Panc1 (cell line): Measurements from ENCODE around the gene CD72. TPM values are rescaled to one million over a fixed set of nuclear protein-coding genes. Genes with fewer than 3 reads are reported as not detected.

Source experiments
- ATAC-seq: fragments of 200-7000 bp; cut with Tn5 transposase; 2 replicates; pipeline ENCODE4 v1.9.1; 2020; ENCODE audit warnings: mild to moderate bottlenecking, moderate library complexity
- BruUV-seq: library from RNA; stranded (reverse); fragments of 400-500 nt; replicated peaks from 2 replicates; lab custom pipeline; 2021; lab: Mats Ljungman, UMichigan
- CTCF ChIA-PET: fragments of 300-600 bp; sonication (Branson Sonifier 250); formaldehyde crosslinking; loops from one replicate; lab custom pipeline; 2022; ENCODE audit warnings: antibody characterized with exemption; lab: Charles Lee
- POLR2A ChIA-PET: fragments of 300-600 bp; sonication (Branson Sonifier 250); formaldehyde crosslinking; loops from one replicate; lab custom pipeline; 2022; ENCODE audit warnings: antibody characterized with exemption; lab: Charles Lee
- DNase-seq: peaks from one replicate; pipeline ENCODE4 v3.0.0-alpha.2; 2010; ENCODE audit warnings: low read depth, low spot score
- H3K27ac ChIP-seq: 2 replicates; pipeline ENCODE4 v1.5.1; 2011; ENCODE audit warnings: mild to moderate bottlenecking, low read length, inconsistent platforms
- H3K27me3 ChIP-seq: fragments of 200-500 bp; sonication (Bioruptor generic); 2 replicates; pipeline ENCODE4 v1.6.0; 2014; ENCODE audit warnings: low read length, inconsistent platforms; ENCODE audit not compliant: control insufficient read depth, insufficient read depth
- H3K36me3 ChIP-seq: fragments of 200-500 bp; sonication (Bioruptor generic); 2 replicates; pipeline ENCODE4 v1.5.1; 2014; ENCODE audit warnings: inconsistent platforms, mild to moderate bottlenecking, low read length, moderate library complexity; ENCODE audit not compliant: control insufficient read depth, insufficient read depth
- H3K4me1 ChIP-seq: 2 replicates; pipeline ENCODE4 v1.5.1; 2011; ENCODE audit warnings: inconsistent platforms, mild to moderate bottlenecking, low read length, moderate library complexity; ENCODE audit not compliant: control insufficient read depth, insufficient read depth
- H3K4me3 ChIP-seq, 2 experiments: 2 replicates each; pipeline ENCODE4 v1.5.1; 2011 to 2012; ENCODE audit warnings: low read depth in 2 of 2, low read length in 2 of 2, mild to moderate bottlenecking in 2 of 2, inconsistent platforms in 1 of 2, moderate library complexity in 1 of 2
- H3K9me3 ChIP-seq: fragments of 200-500 bp; sonication (Bioruptor generic); 2 replicates; pipeline ENCODE4 v1.5.1; 2014; ENCODE audit warnings: low read depth, mild to moderate bottlenecking, inconsistent platforms, low read length, moderate library complexity; ENCODE audit not compliant: control insufficient read depth, insufficient read depth
- POLR2AphosphoS5 ChIP-seq: IDR thresholded peaks from 2 replicates; pipeline ENCODE4 v1.6.1; 2012; ENCODE audit warnings: mild to moderate bottlenecking, low read depth, low read length, moderate library complexity
- SIN3A ChIP-seq: IDR thresholded peaks from 2 replicates; pipeline ENCODE4 v1.6.1; 2012; ENCODE audit warnings: low read depth, mild to moderate bottlenecking, low read length, moderate library complexity, borderline replicate concordance; ENCODE audit not compliant: insufficient read depth
- TCF7L2 ChIP-seq: IDR thresholded peaks from 2 replicates; pipeline ENCODE4 v1.6.1; 2011; ENCODE audit warnings: mild to moderate bottlenecking, low read depth, low read length, inconsistent platforms
- in situ Hi-C: cut with HindIII; loops from 2 replicates; pipeline ENCODE4 v1.10.0; 2016; ENCODE audit warnings: low sequenced_read_pairs, low pct_unique_long_range_greater_than_20kb
- intact Hi-C: fragments of 100-400 bp; cut with micrococcal nuclease; formaldehyde crosslinking; loops from one replicate; pipeline ENCODE4 v1.10.0; 2022; ENCODE audit not compliant: unreplicated experiment
- total RNA-seq: library from RNA; stranded (reverse); gene quantifications from one replicate; pipeline ENCODE4 v1.2.1, GENCODE V29; 2021; ENCODE audit not compliant: unreplicated experiment
- TF ChIP-seq, protein P1 (sequence below): fragments of 450-650 bp; IDR thresholded peaks from 2 replicates; pipeline ENCODE4 v1.5.1; 2017; ENCODE audit warnings: mild to moderate bottlenecking
- TF ChIP-seq, protein P2 (sequence below), 2 experiments: IDR thresholded peaks; 2 replicates each; pipeline ENCODE4 v1.6.1; 2011 to 2012; ENCODE audit warnings: low read depth in 2 of 2, control low read depth in 1 of 2, low read length in 1 of 2, mild to moderate bottlenecking in 1 of 2, moderate library complexity in 1 of 2; ENCODE audit not compliant: insufficient read depth in 1 of 2

The CD72 gene
- total RNA-seq, 1 experiment from 2014 or later, result 0.72 TPM

- peak overlapping the region; percentile 94 for H3K27ac ChIP-seq
- H3K36me3 ChIP-seq, result peaks cover 3% of the 10 kb centered on the region
- H3K9me3 ChIP-seq, result no peaks in the 10 kb centered on the region
- ChIA-PET CTCF (interaction anchor here (0.8 to 1.0 kb wide), 3 partner anchors 9 to 74 kb away, joined by 3 to 4 read pairs (median 4); partner anchors contain the start of genes CREB3 and TLN1), POLR2A (interaction anchor here (0.7 to 1.6 kb wide), 5 partner anchors 21 to 74 kb away, joined by 3 to 4 read pairs (median 3); partner anchors contain the start of genes CREB3 and TLN1)
- in situ Hi-C loops (no loop called here), intact Hi-C loops (loop anchor here (5.0 to 10.0 kb wide), 3 partner anchors 33 to 156 kb away; partner anchors contain the start of genes HINT2 and SPAG8)
- no TSS peak for BruUV-seq
- ATAC-seq (peak; percentile 32), DNase-seq (no peak)
- peak overlapping the region; percentile 64 to 70 for H3K4me3 ChIP-seq
- TF ChIP-seq TCF7L2 (no peak), SIN3A (no peak), POLR2AphosphoS5 (no peak)
- TF ChIP-seq, protein P1, sequence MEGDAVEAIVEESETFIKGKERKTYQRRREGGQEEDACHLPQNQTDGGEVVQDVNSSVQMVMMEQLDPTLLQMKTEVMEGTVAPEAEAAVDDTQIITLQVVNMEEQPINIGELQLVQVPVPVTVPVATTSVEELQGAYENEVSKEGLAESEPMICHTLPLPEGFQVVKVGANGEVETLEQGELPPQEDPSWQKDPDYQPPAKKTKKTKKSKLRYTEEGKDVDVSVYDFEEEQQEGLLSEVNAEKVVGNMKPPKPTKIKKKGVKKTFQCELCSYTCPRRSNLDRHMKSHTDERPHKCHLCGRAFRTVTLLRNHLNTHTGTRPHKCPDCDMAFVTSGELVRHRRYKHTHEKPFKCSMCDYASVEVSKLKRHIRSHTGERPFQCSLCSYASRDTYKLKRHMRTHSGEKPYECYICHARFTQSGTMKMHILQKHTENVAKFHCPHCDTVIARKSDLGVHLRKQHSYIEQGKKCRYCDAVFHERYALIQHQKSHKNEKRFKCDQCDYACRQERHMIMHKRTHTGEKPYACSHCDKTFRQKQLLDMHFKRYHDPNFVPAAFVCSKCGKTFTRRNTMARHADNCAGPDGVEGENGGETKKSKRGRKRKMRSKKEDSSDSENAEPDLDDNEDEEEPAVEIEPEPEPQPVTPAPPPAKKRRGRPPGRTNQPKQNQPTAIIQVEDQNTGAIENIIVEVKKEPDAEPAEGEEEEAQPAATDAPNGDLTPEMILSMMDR, result no peak
- TF ChIP-seq, protein P2, sequence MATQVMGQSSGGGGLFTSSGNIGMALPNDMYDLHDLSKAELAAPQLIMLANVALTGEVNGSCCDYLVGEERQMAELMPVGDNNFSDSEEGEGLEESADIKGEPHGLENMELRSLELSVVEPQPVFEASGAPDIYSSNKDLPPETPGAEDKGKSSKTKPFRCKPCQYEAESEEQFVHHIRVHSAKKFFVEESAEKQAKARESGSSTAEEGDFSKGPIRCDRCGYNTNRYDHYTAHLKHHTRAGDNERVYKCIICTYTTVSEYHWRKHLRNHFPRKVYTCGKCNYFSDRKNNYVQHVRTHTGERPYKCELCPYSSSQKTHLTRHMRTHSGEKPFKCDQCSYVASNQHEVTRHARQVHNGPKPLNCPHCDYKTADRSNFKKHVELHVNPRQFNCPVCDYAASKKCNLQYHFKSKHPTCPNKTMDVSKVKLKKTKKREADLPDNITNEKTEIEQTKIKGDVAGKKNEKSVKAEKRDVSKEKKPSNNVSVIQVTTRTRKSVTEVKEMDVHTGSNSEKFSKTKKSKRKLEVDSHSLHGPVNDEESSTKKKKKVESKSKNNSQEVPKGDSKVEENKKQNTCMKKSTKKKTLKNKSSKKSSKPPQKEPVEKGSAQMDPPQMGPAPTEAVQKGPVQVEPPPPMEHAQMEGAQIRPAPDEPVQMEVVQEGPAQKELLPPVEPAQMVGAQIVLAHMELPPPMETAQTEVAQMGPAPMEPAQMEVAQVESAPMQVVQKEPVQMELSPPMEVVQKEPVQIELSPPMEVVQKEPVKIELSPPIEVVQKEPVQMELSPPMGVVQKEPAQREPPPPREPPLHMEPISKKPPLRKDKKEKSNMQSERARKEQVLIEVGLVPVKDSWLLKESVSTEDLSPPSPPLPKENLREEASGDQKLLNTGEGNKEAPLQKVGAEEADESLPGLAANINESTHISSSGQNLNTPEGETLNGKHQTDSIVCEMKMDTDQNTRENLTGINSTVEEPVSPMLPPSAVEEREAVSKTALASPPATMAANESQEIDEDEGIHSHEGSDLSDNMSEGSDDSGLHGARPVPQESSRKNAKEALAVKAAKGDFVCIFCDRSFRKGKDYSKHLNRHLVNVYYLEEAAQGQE (IDR thresholded peaks at IDR 0.05; ENCODE audit: insufficient read depth in 1 of 2, low read depth in 2 of 2, low read length in 1 of 2), result no peak
- H3K4me1 ChIP-seq, result peaks cover 49% of the 10 kb centered on the region
- H3K27me3 ChIP-seq, result no peaks in the 10 kb centered on the region
These were observed 40.7 kb upstream of the CD72 start for GRCh38 chr9:35658968-35659220.

GRCh38 chr9:35658137-35658967 is 40.1 kb upstream of the CD72 start, which contains the start of gene CCDC107:
Gene CCDC107 (plus strand): TSS chr9:35658292. CDS start chr9:35658380, 88 bp downstream.
- TF ChIP-seq, protein P1, result no peak
- TF ChIP-seq POLR2AphosphoS5, result no peak
- no peak for TF ChIP-seq SIN3A
- no peak for TF ChIP-seq TCF7L2
- TF ChIP-seq, protein P2 (IDR thresholded peaks at IDR 0.05; ENCODE audit: insufficient read depth in 1 of 2, low read depth in 2 of 2, low read length in 1 of 2), result no peak
- Histone ChIP-seq H3K9me3 (no peaks in the 10 kb centered on the region), H3K36me3 (peaks cover 3% of the 10 kb centered on the region), H3K4me1 (peaks cover 44% of the 10 kb centered on the region), H3K4me3 (peak within 1 kb of the TSS; percentile 64 to 70), H3K27me3 (no peaks in the 10 kb centered on the region), H3K27ac (peak within 1 kb of the TSS; percentile 94)
- BruUV-seq, result no TSS peak
- in situ Hi-C loops, result no loop called here
- CTCF ChIA-PET, result interaction anchor here (0.5 to 1.6 kb wide), 9 partner anchors 11 to 74 kb away, joined by 3 to 6 read pairs (median 4); partner anchors contain the start of genes CREB3, TLN1 and TPM2
- DNase-seq, result no peak
- ATAC-seq, result peak; percentile 72
- intact Hi-C loops, result loop anchor here (5.0 to 10.0 kb wide), 3 partner anchors 34 to 156 kb away; partner anchors contain the start of genes HINT2 and SPAG8
- POLR2A ChIA-PET, result interaction anchor here (0.5 to 1.6 kb wide), 7 partner anchors 11 to 74 kb away, joined by 3 to 4 read pairs (median 3); partner anchors contain the start of genes CREB3 and TLN1
